ENCODE measurements around the gene SLC7A7. TPM values are rescaled to one million over a fixed set of nuclear protein-coding genes. Genes with fewer than 3 reads are reported as not detected.

Gene SLC7A7
- total and polyA plus RNA-seq, 9 of the 15 experiments (the other 6 are each of a cell fraction or from before 2014, with no cell fraction given): 0.07 to 0.68 (median 0.41) TPM

GRCh38 chr14:22801716-22802115 is 13.5 kb downstream of the SLC7A7 start:
- no peak for DNase-seq (ENCODE audit: extremely low read depth in 1 of 4, low spot score in 3 of 4)
- Histone ChIP-seq H3K79me2 (ENCODE audit: control insufficient read depth, insufficient read depth, low read length) (no peaks in the 10 kb centered on the region), H3K9ac (ENCODE audit: insufficient read depth in 1 of 2, low read depth in 2 of 2, low read length in 2 of 2) (no peak overlapping the region), H3K27me3 (ENCODE audit: control insufficient read depth in 2 of 2, insufficient read depth in 2 of 2, low read length in 2 of 2) (peaks cover 0 to 9% of the 10 kb centered on the region in 2 experiments; a peak in 2 of 5 replicates), H3K4me2 (ENCODE audit: insufficient read depth, low read length) (no peak overlapping the region), H3K4me3 (no peak overlapping the region), H4K20me1 (replicated peaks; ENCODE audit: control insufficient read depth, insufficient read depth, low read length) (no peaks in the 10 kb centered on the region), H3K36me3 (ENCODE audit: control insufficient read depth, insufficient read depth, low read length) (no peaks in the 10 kb centered on the region), H2AFZ (ENCODE audit: low read depth, low read length) (no peak overlapping the region), H3K9me3 (replicated peaks; ENCODE audit: control insufficient read depth, insufficient read depth, low read depth, low read length) (no peaks in the 10 kb centered on the region), H3K27ac (ENCODE audit: extremely low read depth, low read depth, low read length) (no peak overlapping the region), H3K9me1 (ENCODE audit: control insufficient read depth, insufficient read depth, low read length) (no peaks in the 10 kb centered on the region), H3K4me1 (replicated peaks in 1 of 2; ENCODE audit: control insufficient read depth in 2 of 2, insufficient read depth in 2 of 2, low read length in 2 of 2) (peaks cover 7 to 11% of the 10 kb centered on the region in 2 experiments; a peak in 4 of 5 replicates)
- in situ Hi-C loops (cut with MboI): no loop called here
- WGBS (ENCODE audit: insufficient coverage, low coverage, missing lambda C conversion rate): 21% methylated on average over 8 of the region's 8 CpGs
- ChIA-PET CTCF (ENCODE audit: low intra/inter-chr PET ratio) (no interaction called here), POLR2A (interaction anchor here (1.3 kb wide), 1 partner anchor 10 kb away, joined by 5 read pairs; no protein-coding TSS in a partner anchor)
- BruUV-seq (replicated peaks): no TSS peak
- no peak for ATAC-seq
- intact Hi-C loops (cut with micrococcal nuclease): no loop called here
- no peak for FAIRE-seq
- TF ChIP-seq ZNF316 (IDR thresholded peaks at IDR 0.05) (peak; percentile 24; the same call in 1 of the 2 replicates), HDAC1 (IDR thresholded peaks at IDR 0.05) (no peak), CEBPB (tag; IDR thresholded peaks at IDR 0.05) (0 out of 2 replicates have a peak, but pooled peaks have one; percentile 2), EGR1 (conservative IDR thresholded peaks at IDR 0.05) (peak; percentile 61), ZNF121 (CRISPR knock-in tag; conservative IDR thresholded peaks at IDR 0.05) (no peak)

GRCh38 chr14:22800346-22800745 is 14.9 kb downstream of the SLC7A7 start:
- H3K79me2 ChIP-seq (ENCODE audit: control insufficient read depth, insufficient read depth, low read length): no peaks in the 10 kb centered on the region
- no peak overlapping the region for H3K27ac ChIP-seq (ENCODE audit: extremely low read depth, low read depth, low read length)
- H4K20me1 ChIP-seq (replicated peaks; ENCODE audit: control insufficient read depth, insufficient read depth, low read length): no peaks in the 10 kb centered on the region
- 34% methylated on average over 9 of the region's 10 CpGs for whole genome bisulfite sequencing (ENCODE audit: insufficient coverage, low coverage, missing lambda C conversion rate)
- DNase-seq (ENCODE audit: extremely low read depth in 1 of 4, low spot score in 3 of 4): no peak
- CTCF ChIA-PET (ENCODE audit: low intra/inter-chr PET ratio): no interaction called here
- no peak overlapping the region for H3K4me3 ChIP-seq
- POLR2A ChIA-PET: interaction anchor here (1.0 kb wide), 1 partner anchor 120 kb away, joined by 7 read pairs; no protein-coding TSS in a partner anchor
- in situ Hi-C loops (cut with MboI): no loop called here
- no peaks in the 10 kb centered on the region for H3K36me3 ChIP-seq (ENCODE audit: control insufficient read depth, insufficient read depth, low read length)
- no peak overlapping the region for H3K9ac ChIP-seq (ENCODE audit: insufficient read depth in 1 of 2, low read depth in 2 of 2, low read length in 2 of 2)
- BruUV-seq (replicated peaks): no TSS peak
- intact Hi-C loops (cut with micrococcal nuclease): no loop called here
- no peaks in the 10 kb centered on the region for H3K9me3 ChIP-seq (replicated peaks; ENCODE audit: control insufficient read depth, insufficient read depth, low read depth, low read length)
- no peaks in the 10 kb centered on the region for H3K9me1 ChIP-seq (ENCODE audit: control insufficient read depth, insufficient read depth, low read length)
- peaks cover 0 to 9% of the 10 kb centered on the region in 2 experiments; a peak in 2 of 5 replicates for H3K27me3 ChIP-seq (ENCODE audit: control insufficient read depth in 2 of 2, insufficient read depth in 2 of 2, low read length in 2 of 2)
- FAIRE-seq: no peak
- H3K4me2 ChIP-seq (ENCODE audit: insufficient read depth, low read length): no peak overlapping the region
- H3K4me1 ChIP-seq (replicated peaks in 1 of 2; ENCODE audit: control insufficient read depth in 2 of 2, insufficient read depth in 2 of 2, low read length in 2 of 2): peaks cover 15 to 20% of the 10 kb centered on the region in 2 experiments; a peak in 4 of 5 replicates
- no peak overlapping the region for H2AFZ ChIP-seq (ENCODE audit: low read depth, low read length)
- ATAC-seq: no peak
- TF ChIP-seq TCF7L2 (IDR thresholded peaks at IDR 0.05; ENCODE audit: low read depth, low read length) (no peak), DLX4 (CRISPR knock-in tag; IDR thresholded peaks at IDR 0.05) (no peak), RFX7 (CRISPR knock-in tag; IDR thresholded peaks at IDR 0.05) (no peak), CHCHD3 (CRISPR knock-in tag; IDR thresholded peaks at IDR 0.05) (no peak)
